ENCODE data around the gene BCL2L15. TPM values are rescaled to one million over a fixed set of nuclear protein-coding genes. Genes with fewer than 3 reads are reported as not detected.

The BCL2L15 gene
- total and polyA plus RNA-seq, 2 of the 13 experiments (the other 11 are each of a cell fraction or from before 2014, with no cell fraction given), result 0.03 to 0.27 TPM

DNA sequence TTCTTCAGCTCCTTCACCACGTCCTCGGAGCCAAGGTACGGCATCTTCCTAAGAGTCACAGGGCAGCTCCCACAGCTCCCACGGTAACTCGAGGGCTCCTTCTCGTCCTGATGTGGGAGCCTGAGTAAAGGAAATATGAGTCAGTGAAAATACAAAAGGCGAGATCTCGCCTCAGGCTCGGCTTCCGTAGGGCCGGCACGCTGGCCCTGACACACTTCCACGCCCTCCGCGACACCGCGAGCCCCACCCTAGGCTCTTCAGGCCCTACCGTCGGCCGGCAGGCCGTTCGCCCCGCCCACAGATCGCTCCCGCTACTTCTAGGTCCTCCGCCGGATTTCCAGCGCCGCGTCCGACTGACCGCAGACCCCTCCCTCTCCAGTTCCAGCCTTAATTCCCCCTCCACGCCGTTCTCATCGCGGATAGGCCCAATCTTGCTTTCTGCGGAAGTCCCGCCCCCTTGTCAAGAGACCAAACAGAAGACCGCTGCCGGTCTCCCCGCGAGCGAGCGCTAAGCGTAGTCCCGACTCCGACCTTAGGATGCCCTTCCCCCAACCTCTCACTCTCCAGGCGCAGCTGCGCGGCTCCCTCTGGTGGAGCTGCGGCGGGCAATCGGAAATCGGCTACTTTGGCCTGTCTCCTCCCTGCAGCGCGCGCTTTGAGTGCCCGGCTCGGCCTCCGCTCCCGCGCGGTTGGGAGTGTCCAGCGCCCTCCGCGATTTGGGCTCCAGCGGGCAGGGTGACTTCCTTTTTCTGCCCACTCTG lies 17.5 kb upstream of the BCL2L15 start, which contains the start of the genes AP4B1 and DCLRE1B (continued):
- TF ChIP-seq NFE2L2 (IDR thresholded peaks at IDR 0.05; ENCODE audit: low read length) (no peak), ZNF484 (CRISPR knock-in tag; IDR thresholded peaks at IDR 0.05; ENCODE audit: borderline replicate concordance, low read depth) (no peak), HDAC6 (IDR thresholded peaks at IDR 0.05; ENCODE audit: low read depth, low read length) (no peak), KAT8 (CRISPR knock-in tag; IDR thresholded peaks at IDR 0.05) (peak; percentile 94), ATM (IDR thresholded peaks at IDR 0.05; ENCODE audit: borderline replicate concordance) (no peak), ZBTB20 (CRISPR knock-in tag; IDR thresholded peaks at IDR 0.05; ENCODE audit: borderline replicate concordance, low read depth) (peak; percentile 61; the same call in 1 of the 2 replicates), ZNF777 (CRISPR knock-in tag; IDR thresholded peaks at IDR 0.05) (peak; percentile 39; the same call in 1 of the 2 replicates), ZNF550 (CRISPR knock-in tag; IDR thresholded peaks at IDR 0.05; ENCODE audit: borderline replicate concordance) (no peak), ETV5 (CRISPR knock-in tag; IDR thresholded peaks at IDR 0.05; ENCODE audit: borderline replicate concordance) (no peak; the same call in 1 of the 2 replicates), PLRG1 (conservative IDR thresholded peaks at IDR 0.05) (no peak), ZFP37 (CRISPR knock-in tag; IDR thresholded peaks at IDR 0.05; ENCODE audit: borderline replicate concordance) (no peak; the same call in 1 of the 2 replicates), ATF7-NPFF (CRISPR knock-in tag; IDR thresholded peaks at IDR 0.05; ENCODE audit: low read depth) (peak; percentile 82), NPAS2 (CRISPR knock-in tag; IDR thresholded peaks at IDR 0.05; ENCODE audit: borderline replicate concordance) (no peak), TP53 (CRISPR knock-in tag; conservative IDR thresholded peaks at IDR 0.05) (no peak), ZNF670 (CRISPR knock-in tag; IDR thresholded peaks at IDR 0.05; ENCODE audit: borderline replicate concordance) (0 out of 2 replicates have a peak, but pooled peaks have one; percentile 68), ZNF75D (CRISPR knock-in tag; IDR thresholded peaks at IDR 0.05; ENCODE audit: borderline replicate concordance) (no peak), FOXA3 (CRISPR knock-in tag; IDR thresholded peaks at IDR 0.05) (peak; percentile 74), ZBTB25 (CRISPR knock-in tag; IDR thresholded peaks at IDR 0.05) (peak; percentile 97), ZNF34 (CRISPR knock-in tag; IDR thresholded peaks at IDR 0.05; ENCODE audit: borderline replicate concordance) (no peak), ZIK1 (CRISPR knock-in tag; IDR thresholded peaks at IDR 0.05; ENCODE audit: borderline replicate concordance, low read depth) (0 out of 2 replicates have a peak, but pooled peaks have one; percentile 35), FIP1L1 (IDR thresholded peaks at IDR 0.05; ENCODE audit: borderline replicate concordance, insufficient read depth, low read depth, low read length) (0 out of 2 replicates have a peak, but pooled peaks have one; percentile 52)
- TF ChIP-seq, protein P1, sequence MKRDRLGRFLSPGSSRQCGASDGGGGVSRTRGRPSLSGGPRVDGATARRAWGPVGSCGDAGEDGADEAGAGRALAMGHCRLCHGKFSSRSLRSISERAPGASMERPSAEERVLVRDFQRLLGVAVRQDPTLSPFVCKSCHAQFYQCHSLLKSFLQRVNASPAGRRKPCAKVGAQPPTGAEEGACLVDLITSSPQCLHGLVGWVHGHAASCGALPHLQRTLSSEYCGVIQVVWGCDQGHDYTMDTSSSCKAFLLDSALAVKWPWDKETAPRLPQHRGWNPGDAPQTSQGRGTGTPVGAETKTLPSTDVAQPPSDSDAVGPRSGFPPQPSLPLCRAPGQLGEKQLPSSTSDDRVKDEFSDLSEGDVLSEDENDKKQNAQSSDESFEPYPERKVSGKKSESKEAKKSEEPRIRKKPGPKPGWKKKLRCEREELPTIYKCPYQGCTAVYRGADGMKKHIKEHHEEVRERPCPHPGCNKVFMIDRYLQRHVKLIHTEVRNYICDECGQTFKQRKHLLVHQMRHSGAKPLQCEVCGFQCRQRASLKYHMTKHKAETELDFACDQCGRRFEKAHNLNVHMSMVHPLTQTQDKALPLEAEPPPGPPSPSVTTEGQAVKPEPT (CRISPR knock-in tag; IDR thresholded peaks at IDR 0.05; ENCODE audit: low read depth), result no peak
- TF ChIP-seq, protein P2, sequence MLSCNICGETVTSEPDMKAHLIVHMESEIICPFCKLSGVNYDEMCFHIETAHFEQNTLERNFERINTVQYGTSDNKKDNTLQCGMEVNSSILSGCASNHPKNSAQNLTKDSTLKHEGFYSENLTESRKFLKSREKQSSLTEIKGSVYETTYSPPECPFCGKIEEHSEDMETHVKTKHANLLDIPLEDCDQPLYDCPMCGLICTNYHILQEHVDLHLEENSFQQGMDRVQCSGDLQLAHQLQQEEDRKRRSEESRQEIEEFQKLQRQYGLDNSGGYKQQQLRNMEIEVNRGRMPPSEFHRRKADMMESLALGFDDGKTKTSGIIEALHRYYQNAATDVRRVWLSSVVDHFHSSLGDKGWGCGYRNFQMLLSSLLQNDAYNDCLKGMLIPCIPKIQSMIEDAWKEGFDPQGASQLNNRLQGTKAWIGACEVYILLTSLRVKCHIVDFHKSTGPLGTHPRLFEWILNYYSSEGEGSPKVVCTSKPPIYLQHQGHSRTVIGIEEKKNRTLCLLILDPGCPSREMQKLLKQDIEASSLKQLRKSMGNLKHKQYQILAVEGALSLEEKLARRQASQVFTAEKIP (CRISPR knock-in tag; IDR thresholded peaks at IDR 0.05; ENCODE audit: borderline replicate concordance), result no peak
- TF ChIP-seq, protein P3, sequence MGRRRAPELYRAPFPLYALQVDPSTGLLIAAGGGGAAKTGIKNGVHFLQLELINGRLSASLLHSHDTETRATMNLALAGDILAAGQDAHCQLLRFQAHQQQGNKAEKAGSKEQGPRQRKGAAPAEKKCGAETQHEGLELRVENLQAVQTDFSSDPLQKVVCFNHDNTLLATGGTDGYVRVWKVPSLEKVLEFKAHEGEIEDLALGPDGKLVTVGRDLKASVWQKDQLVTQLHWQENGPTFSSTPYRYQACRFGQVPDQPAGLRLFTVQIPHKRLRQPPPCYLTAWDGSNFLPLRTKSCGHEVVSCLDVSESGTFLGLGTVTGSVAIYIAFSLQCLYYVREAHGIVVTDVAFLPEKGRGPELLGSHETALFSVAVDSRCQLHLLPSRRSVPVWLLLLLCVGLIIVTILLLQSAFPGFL (CRISPR knock-in tag; IDR thresholded peaks at IDR 0.05), result no peak

All from HepG2 (cell line).